K562 (cell line): ENCODE measurements around the gene FTH1. TPM values are rescaled to one million over a fixed set of nuclear protein-coding genes. Genes with fewer than 3 reads are reported as not detected.
A peak's percentile ranks its signal among the peaks of the same experiment; 100 is the strongest.

Experiments used
- ARHGAP35 ChIP-seq: fragments of 450-650 bp; IDR thresholded peaks from 2 replicates; pipeline ENCODE4 v1.6.1; 2018; ENCODE audit not compliant: partially characterized antibody
- HNRNPLL ChIP-seq: fragments of 200-400 bp; formaldehyde crosslinking; IDR thresholded peaks from 2 replicates; pipeline ENCODE4 v1.6.1; 2017; ENCODE audit warnings: low read length, low read depth, mild to moderate bottlenecking; ENCODE audit not compliant: poor library complexity, severe bottlenecking
- JUN ChIP-seq, 2 experiments: sonication (generic) in 1 of 2; formaldehyde crosslinking in 1 of 2; IDR thresholded peaks; 2 replicates each; pipeline versions ENCODE4 v1.6.1 to v1.8.0; 2012 to 2022; ENCODE audit warnings: borderline replicate concordance in 2 of 2, mild to moderate bottlenecking in 2 of 2, improper control_type of control experiment in 1 of 2, low read depth in 1 of 2, low read length in 1 of 2, missing genetic modification reagents in 1 of 2
- MAFF ChIP-seq: IDR thresholded peaks from 2 replicates; pipeline ENCODE4 v1.6.1; 2012; ENCODE audit warnings: low read length, improper control_type of control experiment
- MTA1 ChIP-seq: fragments of 450-650 bp; IDR thresholded peaks from 2 replicates; pipeline ENCODE4 v1.6.1; 2017; ENCODE audit warnings: borderline replicate concordance
- NR2C2 ChIP-seq, 2 experiments: fragments of 200-800 bp in 1 of 2; sonication (Bioruptor generic) in 1 of 2; sonication (generic) in 1 of 2; formaldehyde crosslinking in 1 of 2; IDR thresholded peaks; 2 replicates each; pipeline versions ENCODE4 v1.6.1 to v1.8.0; 2016 to 2022; ENCODE audit warnings: mild to moderate bottlenecking in 1 of 2, missing compliant biosample characterization in 1 of 2, missing genetic modification characterization in 1 of 2, missing genetic modification reagents in 1 of 2
- PTTG1 ChIP-seq: fragments of 450-650 bp; IDR thresholded peaks from 2 replicates; pipeline ENCODE4 v1.6.1; 2016; ENCODE audit warnings: low read depth, mild to moderate bottlenecking, missing genetic modification characterization, missing compliant biosample characterization
- PURB ChIP-seq: sonication (generic); formaldehyde crosslinking; IDR thresholded peaks from 2 replicates; pipeline ENCODE4 v1.9.0; 2021; ENCODE audit warnings: low read depth, mild to moderate bottlenecking, missing genetic modification reagents
- RB1 ChIP-seq: fragments of 450-650 bp; IDR thresholded peaks from 2 replicates; pipeline ENCODE4 v1.6.1; 2017; ENCODE audit warnings: low read depth, mild to moderate bottlenecking
- SMAD3 ChIP-seq: fragments of 450-650 bp; formaldehyde crosslinking; conservative IDR thresholded peaks from 2 replicates; pipeline ENCODE4 v1.4.0; 2020; ENCODE audit warnings: mild to moderate bottlenecking
- SP1 ChIP-seq: sonication (generic); formaldehyde crosslinking; IDR thresholded peaks from 2 replicates; pipeline ENCODE4 v1.8.1; 2022; ENCODE audit warnings: mild to moderate bottlenecking, missing genetic modification reagents
- U2AF1 ChIP-seq: fragments of 200-400 bp; formaldehyde crosslinking; optimal IDR thresholded peaks from 2 replicates; pipeline ENCODE3; 2017; ENCODE audit warnings: mild to moderate bottlenecking, low read depth, low read length, moderate library complexity
- ZNF184 ChIP-seq: sonication (generic); formaldehyde crosslinking; IDR thresholded peaks from 2 replicates; pipeline ENCODE4 v1.5.0; 2020; ENCODE audit warnings: missing genetic modification reagents
- ZNF282 ChIP-seq: sonication (generic); formaldehyde crosslinking; IDR thresholded peaks from 2 replicates; pipeline ENCODE4 v1.8.1; 2023; ENCODE audit warnings: missing genetic modification reagents
- polyA plus RNA-seq, 8 experiments: library from polyadenylated mRNA; depleted of rRNA in 4 of 8; stranded (reverse) in 5 of 8; unstranded in 3 of 8; fragments of >200 nt; fragmentation: Nextera tagmentation in 2 of 8; fragmentation: Illumina TruSeq in 1 of 8; extraction: Ambion mirVana in 2 of 8; extraction: Trizol in 1 of 8; gene quantifications; 2 replicates each; pipeline versions ENCODE4 v1.2.1 to v1.2.3, GENCODE V29; 2011 to 2014; ENCODE audit warnings: inconsistent platforms in 1 of 8, missing spikeins in 1 of 8
- total RNA-seq, 7 experiments: library from RNA; depleted of rRNA in 6 of 7; stranded (reverse); fragments of >200 nt in 6 of 7; fragmentation: Illumina TruSeq in 2 of 7; extraction: Trizol in 2 of 7; gene quantifications; 2 replicates each; pipeline versions ENCODE4 v1.2.1 to v1.2.3, GENCODE V29; 2011 to 2021; ENCODE audit warnings: low replicate concordance in 1 of 7
- TF ChIP-seq, protein P1 (sequence below): IDR thresholded peaks from 2 replicates; pipeline ENCODE4 v1.6.1; 2012; ENCODE audit warnings: low read depth, low read length, improper control_type of control experiment, borderline replicate concordance
- TF ChIP-seq, protein P2 (sequence below), 2 experiments: fragments of 150-350 bp in 1 of 2; IDR thresholded peaks; 2 replicates each; pipeline ENCODE4 v1.6.1; 2012 to 2016; ENCODE audit warnings: low read depth in 2 of 2, low read length in 2 of 2, mild to moderate bottlenecking in 1 of 2, moderate library complexity in 1 of 2
- TF ChIP-seq, protein P3 (sequence below): fragments of 450-650 bp; IDR thresholded peaks from 2 replicates; pipeline ENCODE4 v1.6.1; 2017; ENCODE audit warnings: antibody characterized with exemption

FTH1 gene
- total and polyA plus RNA-seq, 9 of the 15 experiments (the other 6 are each of a cell fraction or from before 2014, with no cell fraction given) = 370 to 3,146 (median 802) TPM

DNA sequence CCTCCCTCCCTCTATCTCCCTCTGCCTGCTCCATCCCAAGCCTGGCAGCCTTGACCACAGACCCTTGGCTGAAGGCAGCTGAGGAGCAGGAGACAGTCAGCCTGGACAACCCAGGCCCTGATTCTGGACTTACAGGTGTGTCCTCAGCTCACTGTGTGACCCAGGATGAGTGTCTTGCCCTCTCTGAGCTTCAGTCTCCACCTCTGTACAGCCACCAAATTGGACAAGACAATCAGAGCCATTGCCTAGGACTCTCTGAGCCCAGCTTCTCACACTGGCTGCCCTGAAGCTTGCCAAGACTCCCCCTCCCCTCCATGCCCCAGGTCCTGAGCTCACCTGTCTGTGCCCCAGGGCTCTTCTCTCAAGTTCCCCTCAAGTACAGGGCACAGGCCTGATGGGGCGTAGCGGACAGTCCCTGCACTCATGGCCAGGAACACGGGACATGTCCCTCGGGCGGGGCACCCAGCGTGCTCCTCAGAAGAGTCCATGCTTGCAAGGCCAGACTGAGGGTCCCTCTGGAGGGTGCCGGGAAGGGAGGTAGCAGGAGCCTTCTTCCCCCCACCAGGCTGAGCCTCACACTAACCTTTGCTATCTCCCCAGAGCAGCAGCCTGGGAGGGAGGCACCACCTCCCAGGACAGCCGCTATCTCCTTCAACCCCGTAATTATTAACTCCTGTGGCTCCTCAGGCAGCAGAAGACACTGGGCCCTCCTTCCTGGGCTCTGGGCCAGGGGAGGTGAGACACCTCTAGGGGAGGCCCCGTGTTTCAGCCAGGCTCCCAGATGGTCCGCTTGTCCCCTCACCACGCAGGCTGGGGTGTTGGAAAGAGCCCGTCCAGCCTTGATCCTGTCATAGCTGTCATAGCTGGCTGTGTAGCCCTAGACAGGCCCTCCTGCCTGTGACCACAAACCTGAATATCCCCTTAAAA lies 47.5 kb downstream of the FTH1 start (continued):
- TF ChIP-seq, protein P1, sequence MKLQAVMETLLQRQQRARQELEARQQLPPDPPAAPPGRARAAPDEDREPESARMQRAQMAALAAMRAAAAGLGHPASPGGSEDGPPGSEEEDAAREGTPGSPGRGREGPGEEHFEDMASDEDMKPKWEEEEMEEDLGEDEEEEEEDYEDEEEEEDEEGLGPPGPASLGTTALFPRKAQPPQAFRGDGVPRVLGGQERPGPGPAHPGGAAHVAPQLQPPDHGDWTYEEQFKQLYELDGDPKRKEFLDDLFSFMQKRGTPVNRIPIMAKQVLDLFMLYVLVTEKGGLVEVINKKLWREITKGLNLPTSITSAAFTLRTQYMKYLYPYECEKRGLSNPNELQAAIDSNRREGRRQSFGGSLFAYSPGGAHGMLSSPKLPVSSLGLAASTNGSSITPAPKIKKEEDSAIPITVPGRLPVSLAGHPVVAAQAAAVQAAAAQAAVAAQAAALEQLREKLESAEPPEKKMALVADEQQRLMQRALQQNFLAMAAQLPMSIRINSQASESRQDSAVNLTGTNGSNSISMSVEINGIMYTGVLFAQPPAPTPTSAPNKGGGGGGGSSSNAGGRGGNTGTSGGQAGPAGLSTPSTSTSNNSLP = no peak
- TF ChIP-seq JUN (IDR thresholded peaks at IDR 0.05; ENCODE audit: borderline replicate concordance, low read depth, low read length) = no peak
- TF ChIP-seq JUN (CRISPR knock-in tag; IDR thresholded peaks at IDR 0.05; ENCODE audit: borderline replicate concordance) = 0 out of 2 replicates have a peak, but pooled peaks have one; percentile 25
- TF ChIP-seq, protein P2, sequence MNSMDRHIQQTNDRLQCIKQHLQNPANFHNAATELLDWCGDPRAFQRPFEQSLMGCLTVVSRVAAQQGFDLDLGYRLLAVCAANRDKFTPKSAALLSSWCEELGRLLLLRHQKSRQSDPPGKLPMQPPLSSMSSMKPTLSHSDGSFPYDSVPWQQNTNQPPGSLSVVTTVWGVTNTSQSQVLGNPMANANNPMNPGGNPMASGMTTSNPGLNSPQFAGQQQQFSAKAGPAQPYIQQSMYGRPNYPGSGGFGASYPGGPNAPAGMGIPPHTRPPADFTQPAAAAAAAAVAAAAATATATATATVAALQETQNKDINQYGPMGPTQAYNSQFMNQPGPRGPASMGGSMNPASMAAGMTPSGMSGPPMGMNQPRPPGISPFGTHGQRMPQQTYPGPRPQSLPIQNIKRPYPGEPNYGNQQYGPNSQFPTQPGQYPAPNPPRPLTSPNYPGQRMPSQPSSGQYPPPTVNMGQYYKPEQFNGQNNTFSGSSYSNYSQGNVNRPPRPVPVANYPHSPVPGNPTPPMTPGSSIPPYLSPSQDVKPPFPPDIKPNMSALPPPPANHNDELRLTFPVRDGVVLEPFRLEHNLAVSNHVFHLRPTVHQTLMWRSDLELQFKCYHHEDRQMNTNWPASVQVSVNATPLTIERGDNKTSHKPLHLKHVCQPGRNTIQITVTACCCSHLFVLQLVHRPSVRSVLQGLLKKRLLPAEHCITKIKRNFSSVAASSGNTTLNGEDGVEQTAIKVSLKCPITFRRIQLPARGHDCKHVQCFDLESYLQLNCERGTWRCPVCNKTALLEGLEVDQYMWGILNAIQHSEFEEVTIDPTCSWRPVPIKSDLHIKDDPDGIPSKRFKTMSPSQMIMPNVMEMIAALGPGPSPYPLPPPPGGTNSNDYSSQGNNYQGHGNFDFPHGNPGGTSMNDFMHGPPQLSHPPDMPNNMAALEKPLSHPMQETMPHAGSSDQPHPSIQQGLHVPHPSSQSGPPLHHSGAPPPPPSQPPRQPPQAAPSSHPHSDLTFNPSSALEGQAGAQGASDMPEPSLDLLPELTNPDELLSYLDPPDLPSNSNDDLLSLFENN (IDR thresholded peaks at IDR 0.05; ENCODE audit: low read depth in 2 of 2, low read length in 2 of 2) = peak in 1 of 2 experiments; percentile 85; a peak in 1 of 4 replicates
- no peak for TF ChIP-seq MAFF
- TF ChIP-seq ZNF184 (CRISPR knock-in tag) = no peak
- no peak; the same call in 1 of the 2 replicates for TF ChIP-seq NR2C2 (CRISPR knock-in tag; IDR thresholded peaks at IDR 0.05)
- no peak for TF ChIP-seq NR2C2 (tag; IDR thresholded peaks at IDR 0.05)
- TF ChIP-seq RB1 = no peak; the same call in 1 of the 2 replicates
- peak; percentile 13 for TF ChIP-seq HNRNPLL
- no peak for TF ChIP-seq ZNF282
- no peak for TF ChIP-seq SP1 (CRISPR knock-in tag)
- TF ChIP-seq MTA1 = 0 out of 2 replicates have a peak, but pooled peaks have one; percentile 41
- no peak for TF ChIP-seq ARHGAP35
- TF ChIP-seq PURB (CRISPR knock-in tag) = no peak
- TF ChIP-seq SMAD3 (CRISPR knock-in tag) = no peak
- TF ChIP-seq, protein P3, sequence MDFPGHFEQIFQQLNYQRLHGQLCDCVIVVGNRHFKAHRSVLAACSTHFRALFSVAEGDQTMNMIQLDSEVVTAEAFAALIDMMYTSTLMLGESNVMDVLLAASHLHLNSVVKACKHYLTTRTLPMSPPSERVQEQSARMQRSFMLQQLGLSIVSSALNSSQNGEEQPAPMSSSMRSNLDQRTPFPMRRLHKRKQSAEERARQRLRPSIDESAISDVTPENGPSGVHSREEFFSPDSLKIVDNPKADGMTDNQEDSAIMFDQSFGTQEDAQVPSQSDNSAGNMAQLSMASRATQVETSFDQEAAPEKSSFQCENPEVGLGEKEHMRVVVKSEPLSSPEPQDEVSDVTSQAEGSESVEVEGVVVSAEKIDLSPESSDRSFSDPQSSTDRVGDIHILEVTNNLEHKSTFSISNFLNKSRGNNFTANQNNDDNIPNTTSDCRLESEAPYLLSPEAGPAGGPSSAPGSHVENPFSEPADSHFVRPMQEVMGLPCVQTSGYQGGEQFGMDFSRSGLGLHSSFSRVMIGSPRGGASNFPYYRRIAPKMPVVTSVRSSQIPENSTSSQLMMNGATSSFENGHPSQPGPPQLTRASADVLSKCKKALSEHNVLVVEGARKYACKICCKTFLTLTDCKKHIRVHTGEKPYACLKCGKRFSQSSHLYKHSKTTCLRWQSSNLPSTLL = peak; percentile 78
- no peak for TF ChIP-seq U2AF1
- no peak for TF ChIP-seq PTTG1
